C4-2B (cell line): ENCODE measurements around the gene ADAM33.

Experiments
- CTCF ChIP-seq: fragments of 450-650 bp; conservative IDR thresholded peaks from 2 replicates; pipeline ENCODE4 v1.5.1; 2017; ENCODE audit warnings: mild to moderate bottlenecking
- ZFX ChIP-seq: fragments of 450-650 bp; IDR thresholded peaks from 2 replicates; pipeline ENCODE4 v1.6.1; 2017

DNA sequence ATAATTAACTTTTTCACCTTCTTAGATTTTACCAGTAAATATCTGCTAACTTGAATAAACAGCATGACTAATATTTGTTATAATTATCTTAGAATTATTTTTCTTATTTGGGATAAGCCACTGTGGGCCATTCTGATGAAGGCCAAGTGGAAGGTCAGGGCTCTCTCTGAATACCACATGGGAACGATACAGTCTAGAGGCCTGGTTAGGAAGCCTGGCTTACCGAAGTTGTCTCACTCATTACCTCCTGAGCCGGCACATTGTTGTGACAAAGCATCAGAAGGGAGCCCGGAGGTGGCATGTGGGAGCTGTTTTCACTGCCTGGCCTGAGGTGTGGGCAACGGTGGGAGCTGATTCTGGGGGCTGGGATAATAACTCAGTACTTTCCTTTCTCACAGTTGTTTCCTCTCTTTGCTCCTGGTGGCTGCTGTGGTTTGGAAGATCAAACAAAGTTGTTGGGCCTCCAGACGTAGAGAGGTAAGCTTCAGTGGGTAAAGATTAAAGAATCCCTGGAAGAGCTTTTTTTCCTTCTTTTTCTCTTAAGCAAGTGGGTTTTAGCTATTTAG is 47.8 kb downstream of the ADAM33 start:
- TF ChIP-seq CTCF (no peak), ZFX (no peak)
